CD4-positive, alpha-beta T cell treated with Interleukin-17A for 4 hours (primary cell): ENCODE results near the gene RHOT2.

Experiments
- DNase-seq: peaks from one replicate; pipeline ENCODE4 v3.0.0-alpha.2; 2020; ENCODE audit warnings: mixed read lengths

RHOT2 gene

DNA sequence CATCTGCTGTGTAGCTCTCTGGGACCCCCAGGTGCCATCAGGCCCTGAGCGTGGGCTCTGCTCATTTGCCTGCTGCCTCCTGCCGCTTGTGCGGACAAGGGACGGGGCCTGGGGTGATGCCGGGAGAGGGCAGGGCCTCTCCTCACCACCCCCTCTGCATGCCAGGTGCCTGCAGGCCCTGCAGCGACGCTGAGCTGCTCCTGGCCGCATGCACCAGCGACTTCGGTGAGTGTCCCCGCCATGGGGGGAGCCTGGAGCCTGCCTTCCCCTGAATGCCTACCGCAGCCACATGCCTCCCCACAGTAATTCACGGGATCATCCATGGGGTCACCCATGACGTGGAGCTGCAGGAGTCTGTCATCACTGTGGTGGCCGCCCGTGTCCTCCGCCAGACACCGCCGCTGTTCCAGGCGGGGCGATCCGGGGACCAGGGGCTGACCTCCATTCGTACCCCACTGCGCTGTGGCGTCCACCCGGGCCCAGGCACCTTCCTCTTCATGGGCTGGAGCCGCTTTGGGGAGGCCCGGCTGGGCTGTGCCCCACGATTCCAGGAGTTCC, 48.9 kb downstream of the RHOT2 start:
- DNase-seq: no peak

DNA sequence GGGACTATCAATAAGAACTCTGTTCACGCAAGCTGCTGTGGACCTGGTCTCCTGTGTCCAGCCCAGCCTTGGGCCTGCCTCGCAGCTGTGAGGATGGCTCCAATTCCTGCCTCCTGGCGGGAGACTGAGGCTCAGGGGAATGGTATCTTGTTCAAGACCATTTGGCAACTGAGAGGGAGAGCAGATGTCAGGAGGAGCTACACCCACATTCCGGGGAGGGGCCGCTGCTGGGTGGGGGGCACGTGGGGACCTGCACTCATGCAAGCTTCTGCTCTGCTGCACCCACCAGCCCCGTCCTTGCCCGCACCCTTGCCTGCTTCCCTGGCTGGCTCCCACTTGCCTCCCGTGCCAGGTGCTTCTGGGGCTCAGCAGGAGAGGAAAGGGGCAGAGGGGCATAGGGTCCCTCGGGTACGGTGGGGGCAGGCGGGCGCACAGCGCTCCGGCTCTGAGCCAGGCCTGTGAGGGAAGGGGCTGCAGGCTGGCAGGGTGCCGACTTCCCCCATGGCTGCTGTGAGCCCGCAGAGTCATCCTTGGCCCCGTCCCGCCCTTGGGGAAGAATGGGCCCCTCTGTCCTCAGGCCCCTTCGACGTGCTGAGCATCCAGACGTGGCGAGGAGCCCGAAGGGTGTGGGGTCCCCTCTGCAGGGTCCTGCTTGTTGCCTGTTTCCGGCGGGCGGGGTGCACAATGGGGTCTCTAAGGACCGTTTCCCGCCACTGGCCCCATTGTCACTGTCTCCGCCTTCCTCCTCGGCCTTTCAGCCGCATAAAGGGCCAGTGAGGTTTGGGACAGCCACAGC, 49.7 kb downstream of the RHOT2 start:
- no peak for DNase-seq

DNA sequence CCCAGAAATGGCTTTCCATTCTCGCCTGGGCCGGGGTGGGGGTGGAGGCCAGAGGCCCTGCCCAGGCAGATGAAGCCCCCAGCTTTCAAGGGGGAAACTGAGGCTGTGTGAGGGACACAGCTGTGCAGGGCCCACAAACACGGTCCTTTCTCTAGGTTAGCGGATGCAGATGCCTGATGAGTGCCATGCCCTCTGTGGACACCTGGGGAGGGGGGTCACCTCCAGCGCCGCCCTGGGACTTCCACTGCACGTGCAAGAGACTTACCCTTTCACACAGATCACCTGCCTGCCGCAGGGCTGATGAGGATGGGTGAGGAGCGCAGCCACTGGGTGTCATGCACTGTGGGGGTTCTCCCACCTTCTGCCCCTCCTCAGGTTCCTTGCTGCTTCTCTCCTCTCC, 50.5 kb downstream of the RHOT2 start:
- no peak for DNase-seq

DNA sequence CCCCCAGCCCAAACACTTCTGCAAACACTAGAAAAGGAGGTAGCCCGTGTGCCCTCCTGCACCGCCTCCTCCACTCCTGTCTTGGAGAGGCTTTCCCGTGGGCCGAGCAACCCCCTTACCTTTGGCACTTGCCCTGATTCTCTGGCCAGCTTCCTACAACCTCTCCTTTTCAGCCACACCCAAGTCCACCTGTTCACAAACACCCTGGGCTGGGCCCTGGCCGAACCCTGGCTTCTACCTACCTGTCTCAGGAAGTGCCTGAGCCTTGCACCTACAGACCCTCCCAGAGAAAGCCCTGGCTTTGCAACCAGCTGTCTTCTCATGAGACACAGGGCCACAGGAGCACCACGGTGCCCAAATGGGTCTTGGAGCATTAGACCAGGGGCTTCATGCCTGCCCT, 51.0 kb downstream of the RHOT2 start:
- no peak for DNase-seq

DNA sequence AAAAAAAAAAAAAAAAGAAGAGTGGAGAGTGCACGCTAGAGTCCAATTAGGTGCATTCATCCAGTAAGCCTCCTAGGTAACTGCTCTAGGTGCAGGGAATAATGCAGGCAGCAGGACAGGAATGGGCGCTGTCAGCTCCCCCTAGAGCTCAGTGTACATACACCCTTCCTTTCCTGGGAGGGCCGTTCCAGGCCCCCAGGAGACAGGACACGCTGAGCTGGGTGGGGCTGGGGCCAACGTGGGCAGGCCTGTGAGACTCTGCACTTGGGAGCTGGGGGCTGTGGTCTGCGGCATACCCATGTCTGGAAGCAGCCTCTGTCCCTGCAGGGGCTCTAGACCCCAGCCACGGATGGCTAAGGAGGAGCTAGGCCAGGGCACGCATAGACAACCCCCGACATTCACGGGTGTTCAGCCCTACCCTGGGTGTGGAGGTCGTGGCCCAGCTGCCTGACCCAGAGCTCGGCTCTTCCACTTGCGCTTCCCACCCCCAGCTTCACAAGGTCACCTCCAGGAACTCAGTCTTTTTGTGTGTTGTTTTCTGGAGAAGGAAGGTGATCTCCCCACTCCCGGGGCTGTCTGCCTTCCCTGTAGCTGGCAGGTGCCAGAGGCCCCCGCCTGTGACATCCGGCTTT, 52.0 kb downstream of the RHOT2 start:
- no peak for DNase-seq

DNA sequence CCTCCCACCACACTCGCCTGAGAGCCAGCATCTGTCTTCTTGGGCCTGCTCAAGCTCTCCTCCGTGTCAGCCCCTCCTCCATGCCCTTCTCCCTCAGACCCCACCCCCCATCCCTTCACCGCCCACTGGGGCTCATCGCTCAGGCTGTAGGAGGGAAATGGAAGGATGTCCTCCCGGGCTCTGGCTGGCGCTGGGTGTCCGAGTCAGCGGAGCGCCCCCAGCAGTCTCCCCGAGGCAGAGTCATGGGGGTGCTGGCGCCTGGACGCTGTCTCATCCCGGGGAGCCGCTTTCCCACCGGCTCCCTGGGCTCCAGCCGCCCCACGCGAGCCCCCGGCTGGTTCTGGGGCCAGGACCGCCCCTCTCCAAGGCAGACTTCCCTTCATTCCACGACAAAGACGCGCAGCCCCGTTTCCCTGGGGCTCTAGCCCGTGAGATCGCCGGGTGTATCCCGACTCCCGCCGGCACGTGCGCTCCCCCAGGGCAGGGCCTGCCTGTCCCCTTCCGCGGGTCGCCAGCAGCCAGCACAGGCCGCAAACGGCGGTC, 52.6 kb downstream of the RHOT2 start:
- peak; percentile 55 for DNase-seq

DNA sequence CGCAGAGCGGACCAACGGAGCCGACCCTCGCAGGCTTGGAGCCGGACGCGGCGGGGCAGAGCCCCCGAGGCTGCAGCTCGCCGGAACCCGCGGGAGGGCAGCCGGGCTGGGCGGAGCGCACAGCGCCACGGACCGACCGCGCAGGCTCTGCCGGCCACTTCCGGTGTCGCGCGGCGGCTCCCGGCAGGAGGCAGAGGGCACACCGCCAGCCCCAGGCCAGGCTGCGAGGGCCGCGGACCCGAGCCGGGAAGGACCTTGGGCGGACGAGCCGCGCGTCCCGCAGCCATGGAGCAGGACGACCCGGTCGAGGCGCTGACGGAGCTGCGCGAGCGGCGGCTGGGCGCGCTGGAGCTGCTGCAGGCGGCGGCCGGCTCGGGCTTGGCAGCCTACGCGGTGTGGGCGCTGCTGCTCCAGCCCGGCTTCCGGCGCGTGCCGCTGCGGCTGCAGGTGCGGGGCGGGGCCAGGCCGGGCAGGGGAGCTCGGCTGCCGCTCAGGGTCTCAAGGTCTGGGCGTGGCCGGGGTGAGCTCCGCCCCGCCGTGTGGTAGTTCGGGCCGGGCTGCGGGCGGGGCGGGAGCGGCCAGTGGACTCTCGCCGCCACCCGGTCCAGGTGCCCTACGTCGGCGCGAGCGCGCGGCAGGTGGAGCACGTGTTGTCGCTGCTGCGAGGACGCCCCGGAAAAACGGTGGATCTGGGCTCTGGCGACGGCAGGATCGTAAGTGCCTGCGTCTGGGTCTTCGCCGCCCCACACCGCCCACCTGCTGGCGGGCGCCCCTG, 53.2 kb downstream of the RHOT2 start, which contains the start of gene ANTKMT:
ANTKMT (plus strand) TSS at position 157 of the 775 bp plus-strand sequence; CDS start at position 286, 129 bp downstream.
- peak; percentile 83 for DNase-seq

DNA sequence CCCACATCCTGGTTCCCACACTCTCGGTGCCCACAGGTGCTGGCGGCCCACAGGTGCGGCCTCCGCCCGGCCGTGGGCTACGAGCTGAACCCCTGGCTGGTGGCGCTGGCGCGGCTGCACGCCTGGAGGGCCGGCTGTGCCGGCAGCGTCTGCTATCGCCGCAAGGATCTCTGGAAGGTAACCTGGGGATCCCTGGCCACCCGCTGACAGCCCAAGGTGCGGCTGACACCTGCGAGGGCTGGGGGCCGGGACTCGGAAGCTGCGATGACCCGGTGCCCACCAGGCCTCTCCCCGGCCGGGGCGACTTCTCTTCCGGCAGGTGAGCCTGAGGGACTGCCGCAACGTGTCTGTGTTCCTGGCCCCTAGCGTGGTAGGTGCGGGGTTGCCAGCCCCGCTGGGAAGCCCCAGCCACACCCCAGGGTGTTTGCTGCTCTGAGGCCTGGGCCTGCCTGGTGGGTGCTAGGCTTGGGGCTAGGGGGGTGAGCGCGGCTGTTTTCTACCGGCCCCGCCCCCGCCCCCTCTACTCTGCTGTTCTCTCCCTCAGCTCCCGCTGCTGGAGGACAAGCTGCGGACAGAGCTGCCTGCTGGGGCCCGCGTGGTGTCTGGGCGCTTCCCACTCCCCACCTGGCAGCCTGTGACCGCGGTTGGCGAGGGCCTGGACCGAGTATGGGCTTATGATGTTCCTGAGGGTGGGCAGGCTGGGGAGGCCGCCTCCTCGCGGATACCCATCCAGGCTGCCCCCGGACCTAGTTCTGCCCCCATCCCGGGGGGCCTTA, 54.0 kb downstream of the RHOT2 start:
- no peak for DNase-seq

DNA sequence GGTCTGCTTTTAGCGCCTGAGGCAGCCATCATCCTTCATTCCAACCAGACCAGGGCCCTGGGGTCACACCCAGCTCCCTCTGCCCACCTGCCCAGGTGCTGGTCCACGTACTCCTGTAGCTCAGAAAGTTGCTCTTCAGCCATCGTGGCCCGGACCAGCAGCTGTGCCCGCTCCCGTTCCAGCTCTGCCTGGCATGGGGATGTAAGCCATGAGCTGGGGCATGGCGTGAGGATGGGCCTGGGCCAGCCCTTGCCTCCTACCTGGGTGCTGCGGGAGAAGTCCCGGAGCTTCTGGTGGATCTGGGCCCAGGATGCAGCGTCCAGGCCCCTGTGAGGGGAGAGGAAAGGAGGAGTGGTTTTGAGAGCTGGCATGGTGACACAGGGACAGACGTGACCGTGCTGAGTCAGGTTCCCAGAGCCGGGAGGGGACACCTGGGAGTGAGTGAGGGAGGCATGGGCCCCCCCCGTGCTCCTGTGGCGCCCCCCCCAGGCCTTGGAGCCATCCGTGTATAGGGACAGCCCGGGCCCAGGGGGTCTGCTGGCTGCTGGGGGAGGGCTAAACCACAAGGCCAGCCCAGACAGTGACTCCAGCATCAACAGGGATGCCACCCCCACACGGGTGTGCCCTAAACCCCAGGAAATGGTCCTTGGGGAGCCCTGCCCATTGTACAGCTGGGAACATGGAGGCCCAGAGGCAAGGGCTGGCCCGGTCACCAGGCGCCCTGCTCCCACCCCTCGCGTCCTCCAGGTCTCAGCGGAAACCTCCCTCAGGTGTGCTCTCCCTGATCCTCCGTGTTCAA, 55.1 kb downstream of the RHOT2 start:
- no peak for DNase-seq

DNA sequence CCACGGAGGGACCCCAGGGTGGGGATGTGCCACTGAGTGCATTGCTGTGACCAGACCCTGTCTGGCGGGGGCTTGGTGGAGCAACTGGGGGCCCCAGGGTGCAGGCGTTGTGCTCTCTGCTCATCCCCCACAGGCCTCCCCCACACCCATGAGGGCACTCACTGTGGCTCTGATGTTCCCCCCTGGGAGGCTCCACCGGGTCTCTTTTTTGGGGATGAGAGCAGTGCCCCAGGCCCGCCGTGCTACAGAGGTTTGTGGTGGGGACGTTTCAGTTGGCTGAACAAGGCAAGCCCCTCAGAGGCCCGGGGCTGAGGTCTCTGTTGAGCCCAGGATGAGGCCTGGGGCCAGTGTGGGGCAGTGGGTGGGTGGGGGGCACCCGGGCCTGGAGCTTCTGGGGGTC, 55.8 kb downstream of the RHOT2 start:
- no peak for DNase-seq
